GM19372 (cell line): ENCODE results near the gene SERTAD4.
"Not testable (repeated sequence)": the region's sequence is repeated elsewhere in the genome, so short reads cannot be mapped to it uniquely, and the experiment has no call there.

Source experiments
- ATAC-seq: cut with Tn5 transposase; IDR thresholded peaks from one replicate; pipeline ENCODE4 v1.9.1; 2021; ENCODE audit warnings: mild to moderate bottlenecking, low read depth, moderate library complexity; ENCODE audit not compliant: unreplicated experiment

Gene SERTAD4

DNA sequence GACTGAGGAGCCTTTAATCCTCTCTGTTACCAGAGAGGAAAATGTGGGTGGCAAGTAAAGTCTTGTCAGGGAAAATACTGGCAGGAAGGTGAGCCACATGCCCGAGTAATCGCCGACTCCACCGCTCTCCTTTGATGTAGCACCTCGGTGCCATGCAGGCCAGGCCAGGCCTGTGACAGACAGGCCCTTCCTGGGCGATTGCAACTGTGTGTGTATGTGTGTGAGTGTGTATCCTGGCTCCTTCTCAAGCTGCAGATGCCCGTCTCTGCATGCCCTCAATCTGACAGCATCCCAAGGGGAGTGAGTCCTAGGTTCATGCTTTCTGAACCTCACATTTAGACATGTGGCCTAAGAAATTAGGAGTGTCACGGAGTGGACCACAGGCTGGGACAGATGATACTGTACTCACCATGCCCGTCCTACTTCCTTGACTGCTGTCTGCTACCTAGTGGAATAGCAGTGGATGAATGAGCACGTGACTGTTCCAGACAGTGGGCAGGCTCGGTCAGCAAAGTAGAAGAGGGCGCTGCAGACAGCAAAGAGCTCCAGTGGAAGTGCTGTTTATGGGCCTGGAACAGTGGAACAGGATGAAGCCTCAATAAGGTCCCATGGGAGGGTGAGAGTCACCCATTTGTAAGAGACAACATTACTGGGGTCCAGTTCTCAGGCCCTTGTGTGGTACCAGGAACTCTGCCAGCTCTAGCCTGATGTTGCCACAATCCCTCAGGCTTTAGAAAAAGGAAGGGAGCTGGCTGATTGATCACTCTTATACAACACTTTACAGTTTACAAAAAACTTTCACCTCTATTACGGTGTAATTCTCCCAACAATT is 25.3 kb downstream of the SERTAD4 start:
- no peak for ATAC-seq

DNA sequence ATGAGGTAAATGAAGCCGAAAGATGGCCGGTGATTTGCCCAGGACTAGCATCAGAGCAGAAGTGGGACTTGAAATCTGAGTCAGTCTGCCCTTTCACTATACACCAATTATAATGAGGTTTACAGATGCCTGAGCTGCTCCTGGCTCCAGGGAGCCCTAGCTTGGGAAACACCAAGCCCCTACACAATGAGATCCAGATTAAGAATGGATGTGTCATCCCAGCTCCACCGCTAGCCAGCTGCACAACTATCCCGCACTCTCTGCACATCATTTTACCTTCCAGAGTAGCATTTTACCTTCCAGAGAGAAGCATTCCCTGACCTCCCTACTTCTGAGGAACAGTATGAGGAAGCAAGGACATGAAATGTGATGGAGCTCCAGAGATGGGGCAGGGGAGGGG is 27.0 kb downstream of the SERTAD4 start:
- no peak for ATAC-seq

DNA sequence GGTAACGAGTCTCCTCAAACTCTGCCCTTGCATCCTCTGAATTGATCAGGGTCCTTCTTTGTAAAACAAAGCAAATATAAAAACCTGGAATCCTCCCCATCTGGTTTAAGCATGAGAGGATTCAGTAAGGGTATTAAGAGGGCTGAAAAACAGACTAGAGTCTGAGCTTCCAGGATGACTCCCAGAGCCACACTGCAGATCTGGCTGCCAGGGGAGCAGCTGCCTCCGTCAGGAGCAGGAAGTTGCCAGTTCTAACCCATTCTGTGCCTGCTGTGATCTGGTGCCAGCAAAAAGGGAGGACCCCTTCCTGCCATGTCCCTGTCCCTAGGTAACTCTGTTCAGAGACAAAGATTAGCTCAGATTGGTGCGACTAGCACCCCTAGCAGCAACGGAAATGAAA is 27.5 kb downstream of the SERTAD4 start:
- no peak for ATAC-seq

DNA sequence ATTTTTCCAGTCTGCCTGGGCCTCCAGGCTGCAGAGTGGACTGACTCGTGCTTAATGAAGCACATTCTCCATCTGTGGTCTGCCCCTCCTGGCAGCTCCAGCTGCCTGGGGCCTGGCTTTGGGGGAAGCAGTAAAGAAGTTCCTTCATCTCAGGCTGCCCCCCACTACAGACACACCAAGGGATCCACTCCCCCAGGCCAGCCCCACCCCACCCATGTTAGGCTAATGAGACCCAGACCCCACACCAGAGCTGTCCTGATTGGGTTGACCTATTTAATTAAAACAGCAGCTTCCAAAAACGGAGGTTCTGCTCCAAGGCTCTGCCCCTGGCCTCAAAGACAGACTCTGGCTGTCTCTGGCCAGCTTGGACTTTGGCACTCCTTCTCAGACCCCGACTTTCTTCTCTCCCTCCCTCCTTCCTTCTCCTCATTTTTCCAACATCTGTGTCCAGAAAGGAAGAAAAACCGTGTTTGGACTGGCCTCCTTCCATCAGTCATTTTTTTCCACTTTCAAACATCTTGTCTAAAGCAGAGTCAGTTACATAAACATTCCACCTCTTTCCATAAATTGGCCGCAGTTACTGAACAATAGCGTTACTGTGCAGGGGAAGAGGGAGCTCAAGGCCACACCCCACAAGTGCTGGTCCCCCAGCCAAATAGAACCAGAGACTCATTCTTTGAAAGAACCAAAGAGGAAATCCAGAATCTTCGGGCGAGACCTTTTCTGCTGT is 29.7 kb downstream of the SERTAD4 start:
- ATAC-seq: no peak

DNA sequence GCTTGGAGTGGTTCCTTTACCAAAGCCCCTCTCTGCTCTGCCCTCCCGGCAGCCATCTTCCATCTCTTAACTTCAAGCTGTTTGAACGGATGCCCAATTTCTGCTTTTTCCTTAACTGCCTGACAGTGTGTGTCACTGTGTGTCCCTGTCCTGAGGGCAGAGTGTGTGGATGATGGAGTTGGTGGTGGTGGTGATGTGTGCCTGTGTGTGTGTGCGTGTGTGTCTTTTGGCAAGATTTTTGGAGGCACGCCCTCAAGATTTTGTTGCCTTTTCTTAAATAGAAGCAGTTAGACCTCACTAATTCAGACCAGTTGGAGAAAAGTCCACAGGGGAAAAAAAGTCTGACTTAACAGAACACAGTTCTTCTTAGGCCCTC is 30.3 kb downstream of the SERTAD4 start:
- ATAC-seq: no peak

DNA sequence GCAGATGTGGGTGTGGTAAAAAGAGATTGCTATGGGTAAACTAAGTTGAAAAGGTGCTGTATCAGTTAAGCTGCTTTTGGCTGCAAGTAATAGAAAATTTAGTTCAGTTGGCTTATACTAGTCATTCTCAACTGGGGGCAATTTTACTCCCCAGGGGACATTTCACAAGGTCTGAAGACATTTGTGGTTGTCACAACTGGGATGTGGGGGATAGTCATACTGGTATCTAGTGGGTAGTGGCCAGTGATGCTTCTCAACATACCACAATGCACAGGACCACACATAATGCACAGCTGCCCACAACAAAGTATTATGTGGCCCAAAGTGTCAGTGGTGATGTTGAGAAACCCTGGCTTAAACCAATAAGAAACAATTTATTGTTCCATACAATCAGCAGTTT is 31.4 kb downstream of the SERTAD4 start:
- ATAC-seq: no peak

DNA sequence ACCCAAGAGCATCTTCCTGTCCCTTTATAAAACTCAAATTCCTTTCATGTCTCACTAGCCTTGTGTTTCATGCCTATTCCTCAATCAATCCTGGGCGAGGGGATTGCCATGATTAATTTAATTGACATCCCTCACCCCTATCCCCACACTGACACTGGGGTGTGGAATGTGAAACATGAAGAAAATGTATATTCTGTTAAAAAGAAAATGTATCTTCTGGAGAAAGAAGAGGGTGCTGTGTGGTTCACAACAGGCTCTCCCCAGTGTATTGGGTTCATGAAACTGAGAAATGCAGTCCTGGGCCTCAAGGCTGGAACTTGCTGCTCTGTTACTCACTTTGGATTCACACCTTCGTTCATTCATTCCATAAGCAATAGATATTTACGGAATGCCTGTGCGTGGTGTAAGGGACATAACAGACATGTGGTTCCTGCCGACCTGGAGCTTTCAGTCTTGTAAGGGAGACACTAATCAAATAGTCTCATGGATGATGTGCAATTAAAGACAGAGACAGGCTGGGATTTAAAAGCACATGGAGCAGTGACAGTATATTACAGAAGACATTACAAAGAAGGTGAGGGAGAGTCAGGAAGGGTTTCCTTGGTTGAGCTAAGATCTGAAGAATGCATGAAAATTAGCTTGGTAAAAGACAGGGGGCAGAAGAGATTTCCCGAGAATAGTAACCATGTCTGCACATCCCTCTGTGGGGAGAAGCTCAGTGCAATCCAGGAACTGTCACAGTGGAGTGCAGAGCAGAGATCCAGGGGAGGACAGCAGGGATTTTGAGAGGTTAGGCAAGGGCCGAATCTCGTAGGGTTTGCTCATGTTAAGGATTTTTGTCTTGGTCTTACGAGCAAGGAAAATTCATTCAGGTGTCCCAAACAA is 32.1 kb downstream of the SERTAD4 start:
- no peak for ATAC-seq

DNA sequence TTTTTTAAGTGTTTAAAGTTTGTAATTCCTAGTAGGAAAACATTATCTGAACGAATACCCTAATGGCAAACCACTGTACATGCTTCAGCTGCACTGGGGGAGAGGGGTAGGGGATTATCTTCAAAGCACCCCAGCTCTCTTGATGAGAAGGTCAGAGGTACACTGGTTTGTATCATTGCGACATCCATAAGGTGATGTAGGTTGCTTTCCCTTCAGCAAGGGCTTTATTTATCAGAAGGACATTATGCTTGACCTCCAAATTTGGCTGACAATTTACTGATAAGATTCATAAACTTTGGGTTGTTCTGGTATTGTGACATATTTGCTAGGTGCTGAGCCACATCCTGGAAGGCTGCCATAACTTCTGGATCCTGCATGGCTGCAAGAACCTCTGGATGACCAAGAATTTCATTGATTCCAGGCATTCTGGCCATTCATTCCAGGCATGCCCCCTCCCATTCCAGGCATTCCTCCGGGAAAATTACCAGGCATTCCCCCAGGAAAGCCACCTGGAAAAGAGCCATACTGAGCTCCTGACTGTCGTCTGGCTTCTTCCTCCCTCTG is 32.9 kb downstream of the SERTAD4 start:
- not testable (repeated sequence) for ATAC-seq

DNA sequence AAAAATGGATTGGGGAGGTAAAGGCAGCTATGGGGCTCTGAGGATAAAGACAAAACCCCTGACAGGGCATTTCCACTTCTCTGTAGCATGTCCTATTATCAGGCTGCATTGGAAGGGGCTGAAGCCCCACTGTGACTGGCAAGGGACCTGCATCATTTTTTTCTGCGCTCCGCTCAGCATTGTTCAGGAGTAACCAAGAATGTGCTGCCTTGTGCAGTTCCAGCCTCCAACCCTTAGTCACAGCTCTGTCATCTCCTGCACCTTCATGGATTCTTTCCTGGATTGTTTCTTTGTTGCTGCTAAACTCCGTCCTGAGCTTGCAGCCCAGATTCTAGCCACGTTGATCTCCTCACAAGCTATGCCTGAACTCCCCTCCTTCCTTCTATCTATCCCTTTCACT is 37.4 kb downstream of the SERTAD4 start:
- ATAC-seq: no peak

DNA sequence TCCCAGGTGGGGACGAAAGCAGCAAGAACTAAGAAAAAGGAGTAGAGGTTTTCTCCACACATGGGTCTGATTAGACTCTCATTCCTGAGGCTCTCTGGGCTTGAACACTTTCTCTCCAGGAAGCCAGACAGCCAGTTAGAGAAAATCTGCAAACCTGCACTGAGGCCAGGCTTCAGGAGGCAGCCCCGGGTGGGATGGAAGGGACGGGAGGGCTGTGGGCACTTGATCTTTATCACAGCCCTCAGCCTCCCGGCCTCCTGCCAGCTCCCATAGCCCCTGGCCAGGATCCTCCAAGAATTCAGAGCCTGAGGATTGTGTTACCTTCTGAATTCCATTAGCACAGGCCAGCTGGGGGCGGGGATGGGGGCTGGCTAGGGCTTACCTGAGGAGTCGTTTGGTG is 40.1 kb downstream of the SERTAD4 start:
- ATAC-seq: no peak

DNA sequence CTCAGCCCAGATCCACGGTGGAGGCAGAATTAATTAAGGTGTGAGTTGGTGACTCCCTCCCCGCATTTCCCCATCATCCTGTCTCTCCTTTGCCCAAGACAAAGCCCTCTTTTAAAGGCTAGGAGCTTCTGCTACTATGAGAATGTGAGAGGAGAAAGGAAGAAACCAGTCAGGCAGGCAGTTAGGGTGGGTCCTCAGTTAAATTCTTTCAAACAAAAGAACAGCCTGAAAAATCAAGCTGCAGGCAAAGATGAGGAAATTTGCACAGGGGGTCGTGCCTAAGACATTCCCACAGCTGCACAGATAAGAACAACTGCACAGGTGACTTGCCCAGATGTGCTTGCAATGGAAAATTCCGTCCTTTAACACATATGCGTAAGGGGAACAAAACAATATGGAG is 47.6 kb downstream of the SERTAD4 start:
- ATAC-seq: no peak

DNA sequence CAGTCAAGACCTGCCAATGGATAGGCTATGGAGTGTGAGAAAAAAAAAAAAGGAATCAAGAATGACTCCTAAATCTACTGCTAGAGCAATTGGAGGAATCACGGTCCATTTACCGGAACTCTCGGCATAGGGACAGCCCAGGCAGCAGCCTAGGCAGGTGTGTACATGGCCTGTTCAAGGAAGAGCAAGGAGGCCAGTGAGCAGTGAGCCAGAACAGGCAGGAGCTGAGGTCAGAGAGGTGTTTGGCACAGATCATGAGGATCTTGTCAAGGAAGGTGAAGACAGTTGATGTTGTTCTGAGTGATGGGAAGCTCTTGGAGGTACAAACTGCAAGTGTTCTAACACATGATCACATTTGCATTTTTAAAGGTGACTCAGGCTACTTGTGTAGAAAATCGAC is 55.5 kb downstream of the SERTAD4 start:
- no peak for ATAC-seq

DNA sequence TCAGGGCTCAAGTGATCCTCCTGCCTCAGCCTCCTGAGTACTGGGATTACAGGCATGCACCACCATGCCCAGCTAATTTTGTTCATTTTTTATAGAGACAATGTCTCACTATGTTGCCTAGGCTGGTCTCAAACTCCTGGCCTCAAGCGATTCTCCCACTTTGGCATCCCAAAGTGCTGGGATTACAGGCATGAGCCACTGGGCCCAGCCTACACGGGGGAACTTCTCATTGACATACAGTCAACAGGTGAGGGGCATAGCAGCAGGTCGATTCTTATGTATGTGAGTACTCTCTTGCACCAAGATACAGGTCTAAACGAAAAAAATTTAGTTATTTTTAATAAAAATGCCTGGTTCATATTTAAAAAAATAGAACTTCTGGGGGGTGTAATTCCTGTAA is 56.7 kb downstream of the SERTAD4 start:
- ATAC-seq: no peak

DNA sequence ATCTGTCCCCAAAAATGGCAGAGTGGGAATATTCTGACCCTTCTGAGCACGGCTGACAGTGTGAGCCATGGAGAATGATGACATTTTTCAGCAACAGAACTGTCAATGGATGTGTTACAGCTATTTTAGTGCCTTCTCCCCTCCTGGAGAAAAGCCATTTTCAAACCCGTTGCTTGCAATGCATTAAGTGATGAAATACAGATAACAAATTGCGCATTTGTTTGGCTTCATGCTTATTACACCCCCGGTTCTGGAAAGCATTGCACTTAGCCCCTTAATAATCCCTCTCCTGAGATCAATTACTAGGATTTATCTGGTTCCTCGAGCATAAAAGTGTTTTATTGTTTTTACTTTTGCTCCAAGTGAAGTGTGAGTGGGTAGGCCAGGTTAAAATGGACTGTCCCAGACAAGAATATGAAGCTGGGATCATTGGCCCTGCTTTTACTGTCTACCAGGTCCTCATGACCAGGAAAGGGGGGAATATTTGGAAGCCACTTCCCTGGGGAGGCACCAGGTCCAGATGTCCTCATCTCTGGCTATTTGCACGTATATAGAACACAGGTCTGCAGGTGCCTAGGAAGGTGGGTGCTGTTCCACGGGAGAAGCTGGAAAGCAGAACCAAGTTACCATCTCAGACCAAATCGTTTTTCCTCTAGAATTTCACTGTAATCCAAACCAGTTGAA is 58.6 kb downstream of the SERTAD4 start:
- no peak for ATAC-seq

DNA sequence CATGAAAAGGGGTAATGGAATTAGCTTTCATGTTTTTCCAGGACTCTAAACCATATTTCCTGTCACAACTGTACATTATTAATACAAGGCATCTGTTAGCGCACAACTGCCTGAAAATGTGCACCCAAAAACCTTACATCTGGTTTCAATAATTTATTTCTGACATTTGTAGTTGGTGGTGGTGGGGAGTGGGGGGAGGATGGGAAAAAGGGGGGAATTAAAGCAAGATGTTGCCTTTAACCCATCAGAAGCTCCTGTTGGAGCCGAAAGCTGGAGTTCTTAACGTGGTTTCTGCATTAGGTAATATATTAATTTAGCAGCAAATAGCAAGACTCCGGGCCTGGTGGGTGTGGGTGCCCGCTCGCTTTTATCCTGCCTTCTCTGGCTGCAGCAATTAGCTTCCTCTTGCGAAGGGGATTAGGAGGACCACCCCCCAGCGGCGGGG is 59.2 kb downstream of the SERTAD4 start:
- ATAC-seq: no peak

DNA sequence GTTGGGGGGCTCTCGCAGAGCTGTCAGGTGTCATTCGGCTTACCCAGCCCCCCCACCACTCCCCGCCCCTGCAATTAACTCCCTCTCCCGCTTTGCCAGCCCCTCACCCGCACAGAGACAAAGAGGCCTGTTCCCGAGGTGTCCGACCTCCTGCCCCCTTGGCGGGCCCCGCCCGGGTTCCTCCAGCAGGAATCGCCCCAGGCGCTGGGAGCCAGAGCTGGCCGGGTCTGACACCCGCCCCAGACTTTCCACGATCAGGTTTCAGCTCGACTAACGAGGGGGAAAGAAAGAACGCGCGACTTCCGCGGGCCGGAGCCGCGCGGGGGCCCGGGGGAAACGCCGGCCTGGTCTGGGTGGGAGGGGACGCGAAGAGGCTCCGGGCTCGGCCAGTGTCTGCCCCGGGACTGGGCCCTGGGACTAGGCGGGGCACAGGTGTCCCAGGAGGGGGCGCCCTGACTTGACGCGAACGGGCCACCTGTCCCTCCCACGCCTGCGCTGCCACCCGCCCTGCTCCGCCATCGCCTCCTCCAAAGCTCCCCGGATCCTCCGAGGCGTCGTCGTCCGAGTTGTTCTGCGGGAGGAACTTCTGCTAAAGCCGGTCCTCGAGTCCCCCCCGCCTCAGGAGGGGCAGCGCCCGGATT is 59.8 kb downstream of the SERTAD4 start:
- peak; percentile 75 for ATAC-seq

DNA sequence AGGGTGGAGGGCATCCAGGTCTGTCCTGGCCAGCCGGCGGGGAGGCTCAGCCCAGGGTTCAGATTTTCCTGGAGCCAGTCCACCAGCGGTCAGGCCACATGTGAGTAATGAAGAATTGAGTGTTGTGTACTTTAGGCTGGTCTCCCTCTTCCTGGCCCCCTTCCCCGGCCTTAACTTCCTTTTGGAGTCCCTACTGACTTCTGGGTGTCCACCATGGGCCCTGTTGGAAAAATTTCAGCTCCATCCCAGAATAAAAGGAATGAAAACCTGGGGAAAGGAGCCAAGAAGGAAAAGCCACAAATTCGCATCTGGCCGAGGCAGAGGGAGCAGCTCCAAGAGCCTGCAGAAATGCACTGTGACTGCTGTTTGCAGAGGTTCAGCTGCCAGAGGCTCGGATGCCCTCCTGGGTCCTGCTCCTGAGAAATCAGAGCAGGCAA is 60.6 kb downstream of the SERTAD4 start:
- ATAC-seq: no peak

DNA sequence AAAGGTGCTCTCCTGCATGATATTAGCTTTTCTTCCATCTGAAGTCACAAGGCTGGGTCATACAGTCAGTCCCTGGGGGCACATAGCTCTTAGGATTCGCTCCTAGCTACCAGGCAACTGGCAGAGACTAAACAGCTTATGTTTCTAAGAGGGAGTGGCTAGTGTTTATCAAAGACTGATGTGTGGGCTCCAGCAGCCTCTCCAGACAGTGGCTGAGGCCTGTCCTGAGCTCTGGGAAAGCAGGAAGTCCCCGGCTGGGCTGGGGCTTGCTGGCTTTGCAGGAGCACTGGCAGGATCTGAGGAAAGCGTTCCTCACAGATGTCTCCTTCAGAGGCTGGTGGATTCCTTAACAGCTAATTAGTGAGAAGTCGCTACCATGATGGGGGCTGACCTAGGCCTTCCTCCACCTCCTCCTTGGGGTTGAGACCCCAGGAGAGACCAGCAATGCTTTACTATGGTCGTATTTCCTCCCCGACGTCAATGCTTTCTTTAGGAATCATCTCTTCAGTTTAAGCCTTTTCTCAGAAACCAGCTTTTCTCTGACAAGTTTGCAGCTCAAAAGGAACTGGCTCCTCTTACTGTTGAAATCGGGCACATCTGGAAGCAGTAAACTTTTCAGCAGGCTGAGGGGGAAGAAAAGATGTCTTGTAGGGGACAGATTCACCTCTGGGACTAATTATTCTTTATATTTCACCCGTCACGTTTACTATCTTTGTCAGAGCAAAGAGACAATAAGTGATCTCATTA is 62.6 kb downstream of the SERTAD4 start:
- no peak for ATAC-seq
